Stomach smooth muscle (tissue), 2 donors: ENCODE results near the gene GRIK4.
"Not testable (repeated sequence)": the region's sequence is repeated elsewhere in the genome, so short reads cannot be mapped to it uniquely, and the experiment has no call there.

Experiments
- H3K27ac ChIP-seq: one replicate; pipeline ENCODE4 v1.7.0; 2013; ENCODE audit warnings: mild to moderate bottlenecking, low read length, inconsistent platforms
- H3K27me3 ChIP-seq, 2 donors: one replicate each; pipeline ENCODE4 v1.7.0; 2013; ENCODE audit warnings: low read length in 2 of 2; ENCODE audit not compliant: insufficient read depth in 2 of 2, control insufficient read depth in 1 of 2
- H3K36me3 ChIP-seq, 2 donors: one replicate each; pipeline ENCODE4 v1.7.0; 2013; ENCODE audit warnings: low read length in 2 of 2; ENCODE audit not compliant: control insufficient read depth in 2 of 2, insufficient read depth in 2 of 2
- H3K4me1 ChIP-seq: one replicate; pipeline ENCODE4 v1.7.0; 2013; ENCODE audit warnings: low read length; ENCODE audit not compliant: control insufficient read depth, insufficient read depth
- H3K4me3 ChIP-seq, 2 donors: one replicate each; pipeline ENCODE4 v1.7.0; 2013; ENCODE audit warnings: low read length in 2 of 2
- H3K9ac ChIP-seq, 2 donors: one replicate each; pipeline ENCODE4 v1.7.0; 2013; ENCODE audit warnings: low read length in 2 of 2, mild to moderate bottlenecking in 1 of 2
- H3K9me3 ChIP-seq, 2 donors: one replicate each; pipeline ENCODE4 v1.7.0; 2013; ENCODE audit warnings: low read length in 2 of 2; ENCODE audit not compliant: control insufficient read depth in 2 of 2
- donor health status: healthy.
- donor health status: Pancreatic carcinoma.

Gene GRIK4

DNA sequence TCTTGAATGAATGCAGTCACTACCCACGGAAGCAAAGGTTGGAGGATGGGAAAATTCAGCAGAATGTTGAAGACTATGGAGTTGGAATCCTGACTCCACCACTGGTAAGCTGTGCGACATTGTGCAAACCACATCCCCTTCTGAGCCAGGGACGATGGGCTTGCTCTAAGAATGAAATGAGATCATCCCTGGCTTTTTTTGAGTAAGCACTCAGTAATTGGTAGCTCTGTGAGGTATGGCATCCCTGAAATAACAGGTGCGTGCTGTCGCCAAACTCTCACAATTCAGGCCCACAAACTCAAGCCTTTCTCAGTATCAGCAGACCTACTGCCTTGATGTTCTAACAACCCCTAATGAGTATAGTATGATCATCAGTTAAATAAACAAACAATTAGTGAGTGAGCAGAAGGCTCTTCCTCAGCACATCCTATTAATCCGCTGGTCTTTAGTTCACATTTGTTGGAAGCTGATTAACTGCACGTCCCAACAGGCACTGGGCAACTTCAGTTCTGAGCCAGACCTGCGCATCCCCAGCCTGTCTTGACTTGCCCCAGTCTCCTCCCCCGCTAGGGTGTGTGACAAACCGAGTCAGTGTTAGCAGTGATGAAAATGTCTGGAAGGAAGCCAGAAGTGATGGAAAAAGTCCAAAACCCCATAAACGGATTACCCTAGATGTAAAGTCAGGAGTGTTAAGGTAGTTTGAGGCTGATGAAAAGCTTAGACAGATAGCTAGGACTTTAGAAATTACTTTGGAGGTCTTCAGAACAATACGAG lies 235.5 kb downstream of the GRIK4 start:
- Histone ChIP-seq H3K36me3 (no peaks in the 10 kb centered on the region), H3K27me3 (peaks cover 0 to 4% of the 10 kb centered on the region in 2 donors), H3K4me3 (no peak overlapping the region), H3K9me3 (no peaks in the 10 kb centered on the region), H3K27ac (no peak overlapping the region), H3K4me1 (no peaks in the 10 kb centered on the region), H3K9ac (no peak overlapping the region)

GRCh38 chr11:120747850-120748814 lies 236.6 kb downstream of the GRIK4 start:
- H3K4me3 ChIP-seq: no peak overlapping the region
- H3K27ac ChIP-seq: no peak overlapping the region
- peaks cover 0 to 4% of the 10 kb centered on the region in 2 donors for H3K27me3 ChIP-seq
- H3K36me3 ChIP-seq: no peaks in the 10 kb centered on the region
- H3K4me1 ChIP-seq: no peaks in the 10 kb centered on the region
- H3K9me3 ChIP-seq: no peaks in the 10 kb centered on the region
- no peak overlapping the region for H3K9ac ChIP-seq

- Histone ChIP-seq H3K9me3 (no peaks in the 10 kb centered on the region), H3K4me3 (no peak overlapping the region), H3K27ac (no peak overlapping the region), H3K36me3 (no peaks in the 10 kb centered on the region), H3K9ac (no peak overlapping the region), H3K4me1 (no peaks in the 10 kb centered on the region), H3K27me3 (peaks cover 0 to 4% of the 10 kb centered on the region in 2 donors)
Measured at GRCh38 chr11:120749395-120749794, 237.8 kb downstream of the GRIK4 start.

DNA sequence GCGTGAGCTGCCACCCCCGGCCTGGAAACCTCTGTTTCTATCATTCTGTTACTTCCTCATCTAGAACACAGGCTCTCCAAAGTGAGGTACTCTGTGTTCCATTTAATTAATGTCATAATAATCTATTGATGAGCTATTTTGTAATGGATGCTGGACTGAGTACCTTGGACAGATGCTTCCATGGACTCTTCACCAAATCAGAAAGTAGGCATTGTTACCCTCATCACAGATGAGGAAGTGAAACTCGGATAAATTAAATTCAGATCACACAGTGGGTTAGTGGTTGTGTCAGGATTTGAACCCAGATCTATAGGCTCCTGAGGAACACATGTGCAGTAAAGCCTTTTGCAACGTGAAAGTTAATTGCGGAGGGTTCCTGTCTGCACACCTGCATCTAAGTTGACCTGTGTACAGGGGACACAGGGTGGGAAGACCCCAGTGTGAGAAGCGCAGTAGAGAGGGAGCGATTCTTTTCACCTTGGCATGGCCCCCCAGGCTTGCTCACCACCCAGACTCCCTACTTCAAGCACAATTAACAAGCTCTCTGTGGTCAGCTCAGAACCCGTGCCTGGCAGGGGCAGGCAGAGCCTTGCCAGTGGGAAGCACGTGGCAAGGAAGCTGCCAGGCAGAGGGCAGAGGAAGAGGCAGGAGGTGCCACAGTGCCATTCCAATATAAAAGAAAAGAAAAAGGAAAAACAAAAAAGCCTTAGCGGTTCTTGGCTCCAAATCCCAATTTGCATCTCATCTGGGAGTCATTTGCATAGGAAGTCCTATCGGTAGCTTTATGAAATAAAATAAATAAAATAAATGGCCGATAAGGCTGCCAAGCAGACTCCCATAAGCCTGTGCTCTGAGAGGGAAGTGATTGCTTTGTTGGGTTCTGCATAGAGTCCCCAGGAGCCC lies 239.3 kb downstream of the GRIK4 start:
- no peak overlapping the region for H3K4me3 ChIP-seq
- H3K36me3 ChIP-seq: no peaks in the 10 kb centered on the region
- H3K27ac ChIP-seq: no peak overlapping the region
- peaks cover 0 to 4% of the 10 kb centered on the region in 2 donors for H3K27me3 ChIP-seq
- H3K9me3 ChIP-seq: no peaks in the 10 kb centered on the region
- H3K4me1 ChIP-seq: no peaks in the 10 kb centered on the region
- no peak overlapping the region for H3K9ac ChIP-seq

GRCh38 chr11:120751550-120751949 lies 240.0 kb downstream of the GRIK4 start:
- Histone ChIP-seq H3K27ac (no peak overlapping the region), H3K4me3 (no peak overlapping the region), H3K36me3 (no peaks in the 10 kb centered on the region), H3K4me1 (no peaks in the 10 kb centered on the region), H3K9me3 (no peaks in the 10 kb centered on the region), H3K9ac (no peak overlapping the region), H3K27me3 (peaks cover 0 to 4% of the 10 kb centered on the region in 2 donors)

- Histone ChIP-seq H3K9ac (no peak overlapping the region), H3K27me3 (peaks cover 0 to 4% of the 10 kb centered on the region in 2 donors), H3K9me3 (no peaks in the 10 kb centered on the region)
Measured at GRCh38 chr11:120752668-120753067, 241.1 kb downstream of the GRIK4 start.

DNA sequence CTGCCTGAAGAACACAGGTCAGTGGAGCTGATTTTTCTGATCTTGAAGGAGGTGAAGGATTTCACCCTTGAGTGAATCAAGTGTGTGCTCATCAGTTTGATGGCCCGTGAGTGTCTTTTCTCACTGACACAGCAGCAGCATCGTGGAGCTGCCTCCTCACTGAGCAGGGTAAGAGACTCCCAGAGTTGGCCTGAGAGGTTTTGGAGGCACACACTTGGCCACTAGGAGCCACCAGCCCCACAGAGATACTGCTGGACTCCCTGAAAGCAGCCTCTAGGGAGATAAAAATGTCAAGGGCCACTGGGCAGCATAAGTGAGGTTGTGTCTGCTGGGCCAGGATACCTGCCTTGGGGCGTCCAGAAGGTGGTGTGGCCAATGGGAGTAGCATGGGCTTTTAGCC lies 245.4 kb downstream of the GRIK4 start:
- Histone ChIP-seq H3K27ac (no peak overlapping the region), H3K4me1 (no peaks in the 10 kb centered on the region), H3K27me3 (no peaks in the 10 kb centered on the region), H3K36me3 (no peaks in the 10 kb centered on the region), H3K4me3 (no peak overlapping the region), H3K9ac (no peak overlapping the region), H3K9me3 (no peaks in the 10 kb centered on the region)

More at GRCh38 chr11:120752668-120753067, 241.1 kb downstream of the GRIK4 start:
- Histone ChIP-seq H3K4me3 (no peak overlapping the region), H3K27ac (no peak overlapping the region), H3K36me3 (no peaks in the 10 kb centered on the region), H3K4me1 (no peaks in the 10 kb centered on the region)

DNA sequence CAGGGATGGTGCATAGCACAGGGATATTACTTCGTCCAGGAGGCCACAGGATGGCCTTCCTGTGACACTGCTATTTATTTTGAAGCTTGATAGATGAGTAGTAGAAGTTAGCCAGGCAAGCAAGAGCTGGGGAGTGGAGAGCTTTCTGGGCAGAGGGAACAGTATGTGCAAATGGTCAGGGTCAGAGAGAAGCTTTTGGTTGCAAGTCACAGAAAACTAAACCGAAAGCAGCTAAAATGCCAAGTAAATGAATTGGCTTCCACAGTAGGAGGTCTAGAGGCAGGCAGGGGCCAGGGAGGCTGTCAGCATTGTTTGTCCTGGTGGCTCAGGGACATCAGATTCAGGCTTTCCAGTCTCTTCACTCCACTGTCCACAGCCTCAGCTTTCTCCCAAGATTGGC lies 247.5 kb downstream of the GRIK4 start:
- Histone ChIP-seq H3K4me1 (no peaks in the 10 kb centered on the region), H3K27me3 (no peaks in the 10 kb centered on the region), H3K9ac (no peak overlapping the region), H3K27ac (no peak overlapping the region), H3K36me3 (no peaks in the 10 kb centered on the region), H3K9me3 (no peaks in the 10 kb centered on the region), H3K4me3 (no peak overlapping the region)

GRCh38 chr11:120765710-120766109 lies 254.2 kb downstream of the GRIK4 start:
- not testable (repeated sequence) for H3K27ac ChIP-seq, H3K9ac ChIP-seq, H3K4me3 ChIP-seq, H3K36me3 ChIP-seq, H3K4me1 ChIP-seq, H3K27me3 ChIP-seq, H3K9me3 ChIP-seq

DNA sequence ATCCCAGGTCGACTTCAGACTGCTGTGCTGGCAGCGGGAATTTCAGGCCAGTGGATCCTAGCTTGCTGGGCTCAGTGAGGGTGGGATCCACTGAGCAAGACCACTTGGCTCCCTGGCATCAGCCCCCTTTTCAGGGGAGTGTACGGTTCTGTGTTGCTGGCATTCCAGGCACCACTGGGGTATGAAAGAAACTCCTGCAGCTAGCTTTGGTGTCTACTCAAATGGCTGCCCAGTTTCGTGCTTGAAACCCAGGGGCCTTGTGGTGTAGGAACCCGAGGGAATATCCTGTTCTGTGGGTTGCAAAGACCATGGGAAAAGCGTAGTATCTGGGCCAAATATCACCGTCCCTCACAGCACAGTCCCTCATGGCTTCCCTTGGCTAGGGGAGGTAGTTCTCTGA lies 254.8 kb downstream of the GRIK4 start:
- Histone ChIP-seq H3K4me3 (no peak overlapping the region), H3K9me3 (no peaks in the 10 kb centered on the region), H3K36me3 (no peaks in the 10 kb centered on the region), H3K9ac (no peak overlapping the region), H3K4me1 (no peaks in the 10 kb centered on the region), H3K27ac (no peak overlapping the region), H3K27me3 (no peaks in the 10 kb centered on the region)
